ENCODE data around the gene MPV17L. TPM values are rescaled to one million over a fixed set of nuclear protein-coding genes. Genes with fewer than 3 reads are reported as not detected.
"Not testable (repeated sequence)": the region's sequence is repeated elsewhere in the genome, so short reads cannot be mapped to it uniquely, and the experiment has no call there.

Gene MPV17L
- polyA plus RNA-seq, 2 of the 4 experiments (the other 2 are of a cell fraction), result 3.7 to 5.8 TPM

GRCh38 chr16:15418206-15418605, 22.7 kb downstream of the MPV17L start:
- no peak overlapping the region for H3K4me2 ChIP-seq
- no peak for DNase-seq (ENCODE audit: low read depth in 1 of 2, low spot score in 1 of 2)
- H3K9me3 ChIP-seq, result no peaks in the 10 kb centered on the region
- no peak overlapping the region for H3K27ac ChIP-seq
- POLR2A ChIA-PET, result no interaction called here
- TF ChIP-seq KDM5A (IDR thresholded peaks at IDR 0.05), result no peak
- no peak for ATAC-seq
- H3K4me1 ChIP-seq, result peaks cover 19% of the 10 kb centered on the region; the same call in 2 of the 3 replicates
- no peak for FAIRE-seq
- CTCF ChIA-PET, result interaction anchor here (0.9 to 4.8 kb wide), 3 partner anchors 8 to 132 kb away, joined by 3 to 25 read pairs (median 5); no protein-coding TSS in a partner anchor
- WGBS (ENCODE audit: missing lambda C conversion rate), result 67% methylated on average over 3 of the region's 3 CpGs
- no peak overlapping the region for H3K4me3 ChIP-seq

- H3K27ac ChIP-seq; H3K4me3 ChIP-seq; H3K4me2 ChIP-seq; DNase-seq (ENCODE audit: low read depth in 1 of 2, low spot score in 1 of 2); FAIRE-seq; POLR2A ChIA-PET; H3K9me3 ChIP-seq; H3K4me1 ChIP-seq; ATAC-seq: not testable (repeated sequence)
- CTCF ChIA-PET, result interaction anchor here (1.0 kb wide), 1 partner anchor 283 kb away, joined by 3 read pairs; no protein-coding TSS in a partner anchor
- 71% methylated on average over 5 of the region's 5 CpGs for WGBS (ENCODE audit: missing lambda C conversion rate)
- 0 out of 4 replicates have a peak, but pooled peaks of 1 of the 2 experiments have one; percentile 15 for TF ChIP-seq CEBPB (IDR thresholded peaks at IDR 0.05)
These were observed 26.1 kb downstream of the MPV17L start for GRCh38 chr16:15421696-15422095.

- ATAC-seq (no peak), FAIRE-seq (no peak), DNase-seq (ENCODE audit: low read depth in 1 of 2, low spot score in 1 of 2) (no peak)
- Histone ChIP-seq H3K9me3 (no peaks in the 10 kb centered on the region), H3K4me1 (0 out of 3 replicates have a peak, but pooled peaks cover 2% of the 10 kb centered on the region), H3K27ac (no peak overlapping the region), H3K4me3 (no peak overlapping the region), H3K4me2 (no peak overlapping the region)
- CTCF ChIA-PET, result interaction anchor here (1.0 kb wide), 1 partner anchor 283 kb away, joined by 3 read pairs; no protein-coding TSS in a partner anchor
- WGBS (ENCODE audit: missing lambda C conversion rate), result 79% methylated on average over 8 of the region's 8 CpGs
- TF ChIP-seq NR3C1 (IDR thresholded peaks at IDR 0.05), result no peak
- TF ChIP-seq E2F6 (IDR thresholded peaks at IDR 0.05; ENCODE audit: borderline replicate concordance, low read depth), result no peak
- no peak for TF ChIP-seq MYC (IDR thresholded peaks at IDR 0.05; ENCODE audit: borderline replicate concordance, low read length)
- TF ChIP-seq JUNB (IDR thresholded peaks at IDR 0.05), result no peak
- TF ChIP-seq HEYL (CRISPR knock-in tag; IDR thresholded peaks at IDR 0.05), result no peak
- TF ChIP-seq BHLHE40 (IDR thresholded peaks at IDR 0.05; ENCODE audit: low read depth, low read length), result no peak
- no peak for TF ChIP-seq MAFK (IDR thresholded peaks at IDR 0.05; ENCODE audit: partially characterized antibody)
- TF ChIP-seq HOXB13 (CRISPR knock-in tag; IDR thresholded peaks at IDR 0.05; ENCODE audit: low read depth), result no peak
- TF ChIP-seq CEBPB (IDR thresholded peaks at IDR 0.05), result no peak
- no peak for TF ChIP-seq MAX (IDR thresholded peaks at IDR 0.05)
- TF ChIP-seq BCL3 (IDR thresholded peaks at IDR 0.05), result no peak
- no peak for TF ChIP-seq KDM5A (IDR thresholded peaks at IDR 0.05)
- no peak for TF ChIP-seq HMGXB4 (CRISPR knock-in tag; IDR thresholded peaks at IDR 0.05; ENCODE audit: borderline replicate concordance)
- POLR2A ChIA-PET, result no interaction called here
These were observed 26.7 kb downstream of the MPV17L start for GRCh38 chr16:15422222-15422621.

GRCh38 chr16:15425861-15426260, 30.3 kb downstream of the MPV17L start:
- H3K4me3 ChIP-seq, result no peak overlapping the region
- CTCF ChIA-PET, result interaction anchor here (1.2 to 12.8 kb wide), 8 partner anchors 9 to 193 kb away, joined by 3 to 112 read pairs (median 6); no protein-coding TSS in a partner anchor
- POLR2A ChIA-PET, result no interaction called here
- H3K4me1 ChIP-seq, result peaks cover 9% of the 10 kb centered on the region
- TF ChIP-seq JUN (IDR thresholded peaks at IDR 0.05) (no peak), HMGXB4 (CRISPR knock-in tag; IDR thresholded peaks at IDR 0.05; ENCODE audit: borderline replicate concordance) (no peak), RNF2 (IDR thresholded peaks at IDR 0.05; ENCODE audit: borderline replicate concordance, low read depth) (no peak), ZNF302 (CRISPR knock-in tag; IDR thresholded peaks at IDR 0.05) (no peak)
- FAIRE-seq, result no peak
- no peak for ATAC-seq
- DNase-seq (ENCODE audit: low read depth in 1 of 2, low spot score in 1 of 2), result no peak
- WGBS (ENCODE audit: missing lambda C conversion rate), result 83% methylated on average over 6 of the region's 6 CpGs
- no peak overlapping the region for H3K27ac ChIP-seq
- H3K4me2 ChIP-seq, result no peak overlapping the region
- H3K9me3 ChIP-seq, result no peaks in the 10 kb centered on the region

Measured in A549 (cell line).